HG03442 (cell line): ENCODE data around the gene HOMER2.
"Not testable (repeated sequence)": the region's sequence is repeated elsewhere in the genome, so short reads cannot be mapped to it uniquely, and the experiment has no call there.

ENCODE experiments used
- ATAC-seq: cut with Tn5 transposase; IDR thresholded peaks from one replicate; pipeline ENCODE4 v1.9.1; 2021; ENCODE audit warnings: mild to moderate bottlenecking, moderate library complexity; ENCODE audit not compliant: unreplicated experiment

HOMER2 gene

DNA sequence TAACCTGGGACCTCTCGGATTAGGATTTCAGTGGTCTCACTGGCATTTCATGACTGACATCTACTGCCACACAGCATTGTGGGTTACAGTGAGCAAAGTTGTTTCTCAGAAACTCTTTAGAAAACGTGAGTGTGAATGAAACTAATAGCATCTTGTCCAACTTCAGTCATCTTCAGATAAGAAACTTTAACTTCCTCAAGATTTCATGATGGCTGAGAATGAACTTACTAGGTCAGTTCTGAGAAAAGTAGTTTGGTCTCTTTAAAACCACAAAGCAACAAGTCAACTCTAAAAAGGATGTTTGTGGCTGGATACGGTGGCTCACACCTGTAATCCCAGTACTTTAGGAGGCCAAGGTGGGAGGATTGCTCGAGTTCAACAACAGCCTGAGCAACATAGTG lies 14.2 kb upstream of the HOMER2 start:
- peak; percentile 75 for ATAC-seq

DNA sequence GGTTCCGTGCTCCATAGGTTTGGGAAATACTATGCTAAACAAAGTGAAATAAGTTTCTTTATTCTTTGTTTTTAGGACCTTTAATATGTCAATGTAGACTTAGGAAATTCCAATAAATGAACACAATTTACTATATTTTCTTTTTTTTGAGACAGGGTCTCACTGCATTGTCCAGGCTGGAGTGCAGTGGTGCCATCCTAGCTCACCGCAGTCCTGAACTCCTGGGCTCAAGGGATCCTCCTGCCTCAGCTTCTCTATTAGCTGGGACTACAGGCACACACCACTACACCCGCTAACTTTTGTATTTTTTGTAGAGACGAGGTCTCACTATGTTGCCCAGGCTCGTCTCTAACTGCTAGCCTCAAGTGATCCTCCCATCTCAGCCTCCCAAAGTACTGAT lies 12.4 kb upstream of the HOMER2 start:
- ATAC-seq, result no peak

DNA sequence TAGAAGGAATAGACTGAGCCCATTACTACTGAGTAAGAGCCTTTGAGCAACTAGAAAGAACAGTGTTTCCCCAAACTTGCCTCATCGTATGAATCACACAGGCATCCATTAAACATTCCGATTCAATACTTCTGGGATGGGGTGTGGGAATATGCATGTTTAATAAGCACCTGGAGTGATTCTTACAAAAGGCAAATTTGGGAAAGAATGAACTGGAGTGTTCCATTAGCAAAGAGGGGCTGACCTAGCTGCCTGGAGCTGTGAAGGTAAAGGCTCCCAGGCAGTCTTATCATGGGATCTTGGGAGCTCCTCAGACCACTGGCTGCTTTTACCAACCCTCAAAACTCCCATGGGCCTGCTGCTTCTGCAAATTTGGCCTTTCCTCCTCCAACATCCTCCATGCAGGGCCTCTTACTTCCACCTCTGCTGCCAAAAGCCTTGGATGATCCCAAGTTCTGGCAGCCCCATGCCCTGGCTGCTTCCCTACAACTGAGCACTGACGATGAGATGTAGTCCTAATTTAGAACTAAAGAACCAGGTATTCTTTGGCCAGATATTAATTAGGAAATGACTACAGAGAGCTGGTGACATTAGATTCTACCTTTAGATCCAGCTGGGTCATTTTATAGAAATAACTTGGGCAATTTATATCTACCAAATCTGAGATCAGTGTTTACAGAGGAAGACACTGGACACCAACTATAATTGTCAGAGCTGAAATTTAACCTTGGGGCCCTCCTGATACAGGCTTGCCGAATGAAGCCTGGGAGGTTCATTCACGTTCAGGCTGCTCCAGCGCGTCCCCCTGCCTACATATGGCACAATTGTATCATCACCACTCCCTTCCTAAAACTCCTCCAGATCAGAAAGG lies 11.2 kb upstream of the HOMER2 start:
- ATAC-seq, result no peak

DNA sequence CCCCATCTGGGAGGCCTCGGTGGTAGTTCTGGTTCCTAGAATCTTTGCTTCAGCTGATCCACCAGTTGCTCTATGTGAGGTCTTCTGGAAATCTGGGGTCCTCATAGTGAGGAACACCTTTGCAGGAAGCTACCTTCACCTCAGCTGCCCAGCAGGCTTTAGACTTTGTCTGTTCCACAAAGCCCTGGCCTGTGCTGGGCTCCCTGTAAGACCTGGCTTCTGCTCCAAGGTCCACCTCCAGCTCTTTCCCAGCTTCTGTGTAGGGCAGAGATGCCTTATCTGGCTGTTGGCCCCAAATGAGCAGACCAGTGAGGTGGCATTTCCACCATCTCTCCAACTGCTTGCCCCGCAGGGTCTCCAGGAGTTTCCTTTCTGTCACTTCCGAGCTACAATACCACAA lies 8.2 kb upstream of the HOMER2 start:
- ATAC-seq, result no peak

DNA sequence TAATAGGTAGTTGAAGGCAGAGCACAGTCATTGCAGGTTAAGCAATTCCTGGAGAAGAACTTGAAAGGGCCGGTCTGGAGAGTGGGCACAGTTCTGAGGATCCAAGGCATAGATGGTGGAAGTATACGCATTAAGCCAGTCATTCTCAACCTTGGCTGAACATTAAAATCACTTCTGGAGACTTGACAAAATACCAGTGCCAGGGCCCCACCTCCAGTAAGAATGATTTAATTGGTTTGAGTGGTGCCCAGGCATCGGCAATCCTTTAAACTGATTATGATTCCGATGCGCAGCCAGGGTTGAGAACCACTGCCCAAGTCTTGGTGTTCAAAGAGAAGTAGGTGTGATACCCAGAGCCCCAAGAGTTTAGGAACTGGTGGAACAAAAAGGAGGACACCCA lies 6.9 kb upstream of the HOMER2 start:
- no peak for ATAC-seq

DNA sequence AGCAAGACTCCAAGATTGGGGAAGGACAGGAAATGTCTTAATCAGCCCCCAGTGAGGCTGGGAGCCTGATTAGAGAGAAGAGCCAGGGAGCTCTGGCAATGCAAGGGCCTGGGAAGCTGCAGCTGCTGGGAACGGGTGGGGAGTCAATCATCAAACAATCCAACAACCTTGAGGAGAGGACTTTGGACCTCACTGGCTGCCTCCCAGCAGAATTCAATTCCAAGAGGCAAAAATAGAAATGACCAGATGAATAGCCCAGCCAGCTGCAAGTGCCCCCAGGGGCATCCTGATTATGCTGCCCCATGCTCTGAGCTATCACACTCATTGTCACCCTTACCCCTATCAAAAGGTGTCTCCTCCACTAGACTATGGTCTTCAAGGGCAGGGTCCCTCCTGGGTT lies 6.1 kb upstream of the HOMER2 start:
- ATAC-seq, result no peak

DNA sequence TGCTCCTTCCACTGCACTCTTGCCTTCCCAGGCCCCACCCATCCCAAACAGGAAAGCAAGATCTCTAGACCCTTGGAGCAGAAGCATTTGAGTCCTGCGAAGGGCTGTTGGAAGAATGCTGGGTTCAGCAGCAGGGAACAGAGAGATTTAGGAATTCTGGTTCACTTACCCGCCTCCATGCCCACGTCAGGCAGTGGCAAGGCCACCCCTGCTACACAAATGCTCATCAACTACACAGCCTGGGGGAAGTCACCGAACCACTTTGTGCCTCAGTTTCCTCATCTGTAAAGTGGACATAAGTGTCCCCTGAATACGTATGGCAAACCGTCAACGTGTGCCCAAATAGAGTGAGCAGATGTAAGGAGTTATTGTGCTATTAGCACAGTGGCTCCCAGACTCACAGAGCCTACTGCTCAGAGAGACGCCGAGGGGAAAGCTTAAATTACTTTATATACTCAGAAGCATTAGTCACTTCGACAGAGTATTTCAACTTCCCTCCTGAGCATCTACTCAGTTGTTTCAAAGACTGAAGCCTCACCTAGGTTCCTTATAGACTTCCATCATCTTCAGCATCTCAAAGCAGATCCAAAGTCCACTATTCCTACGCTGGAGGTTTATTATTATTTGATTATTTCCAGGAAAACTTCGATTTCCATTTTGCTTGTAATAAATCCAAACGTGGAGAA lies 905 bp downstream of the HOMER2 start:
- no peak for ATAC-seq

DNA sequence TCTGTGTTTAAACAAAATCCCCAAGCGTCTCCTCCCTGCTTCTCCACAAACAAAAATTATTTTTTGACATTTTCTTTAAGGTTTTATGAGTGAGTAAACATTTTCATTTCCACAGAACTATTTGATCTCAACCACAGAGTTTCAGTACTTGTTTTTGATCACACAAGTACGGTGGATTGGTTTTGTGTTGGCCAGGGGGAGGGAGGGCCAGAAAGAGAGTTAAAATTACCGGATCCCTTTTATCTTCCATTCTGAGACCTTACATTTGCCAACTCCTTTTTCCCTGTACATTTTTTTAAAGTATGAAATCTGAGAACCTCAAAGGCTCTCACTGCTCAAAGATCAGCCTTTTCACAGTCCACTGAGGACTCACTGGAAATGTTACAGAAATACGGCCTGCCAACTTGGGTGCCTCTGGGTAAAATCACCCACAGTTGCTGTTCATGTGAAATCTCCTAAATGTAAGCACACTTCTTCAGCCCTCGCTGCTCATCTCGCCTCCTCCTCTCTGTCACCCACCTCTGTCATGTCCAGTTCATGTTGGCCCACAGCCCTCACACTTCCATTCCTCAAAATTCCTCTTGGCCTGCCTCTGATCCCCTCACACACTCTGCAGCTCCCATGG lies 1.7 kb downstream of the HOMER2 start:
- ATAC-seq, result peak; percentile 61

DNA sequence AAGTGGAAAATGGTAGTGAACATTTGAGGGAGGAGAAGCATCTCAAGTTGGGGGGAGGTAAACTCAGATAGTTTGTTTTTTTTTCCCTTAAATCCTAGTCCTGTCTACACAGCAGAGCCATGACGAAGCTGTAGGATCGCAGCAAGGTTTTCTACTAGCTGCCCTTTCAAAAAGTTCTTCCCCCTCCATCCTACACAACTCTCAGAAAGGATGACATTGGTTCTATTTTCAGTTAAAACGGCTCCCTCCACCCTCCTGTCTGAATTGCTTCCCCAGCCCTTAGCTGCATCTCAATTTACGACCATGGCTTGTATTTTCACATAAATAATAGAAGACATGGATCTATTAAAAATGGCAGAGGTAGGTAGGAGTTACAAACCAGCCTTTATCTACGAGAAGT lies 2.2 kb downstream of the HOMER2 start:
- peak; percentile 29 for ATAC-seq

DNA sequence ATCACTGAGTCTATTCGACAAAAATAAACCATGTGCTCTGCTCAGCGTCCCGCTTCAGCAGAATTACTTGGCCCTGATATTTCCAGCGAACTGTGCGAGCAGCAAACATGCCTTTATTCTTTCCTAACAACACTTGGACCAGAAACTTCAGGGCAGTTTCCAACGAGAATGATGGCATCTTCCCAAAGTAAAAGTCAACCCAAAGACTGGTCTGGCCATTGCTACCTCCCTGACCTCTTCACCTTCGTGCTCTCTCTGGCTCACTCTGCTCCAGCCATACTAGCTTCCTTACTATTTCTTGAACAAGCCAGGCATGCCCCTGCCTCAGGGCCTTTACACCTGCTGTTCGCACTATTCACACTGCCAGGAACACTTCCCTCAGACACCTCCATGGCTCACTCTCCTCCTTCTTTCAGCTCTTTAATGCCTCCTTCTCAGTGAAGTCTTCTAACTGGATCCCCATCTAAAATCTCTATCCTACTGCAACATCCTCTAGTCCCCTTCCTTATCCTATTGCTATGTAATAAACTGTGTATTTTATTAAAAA lies 6.3 kb downstream of the HOMER2 start:
- ATAC-seq, result no peak

DNA sequence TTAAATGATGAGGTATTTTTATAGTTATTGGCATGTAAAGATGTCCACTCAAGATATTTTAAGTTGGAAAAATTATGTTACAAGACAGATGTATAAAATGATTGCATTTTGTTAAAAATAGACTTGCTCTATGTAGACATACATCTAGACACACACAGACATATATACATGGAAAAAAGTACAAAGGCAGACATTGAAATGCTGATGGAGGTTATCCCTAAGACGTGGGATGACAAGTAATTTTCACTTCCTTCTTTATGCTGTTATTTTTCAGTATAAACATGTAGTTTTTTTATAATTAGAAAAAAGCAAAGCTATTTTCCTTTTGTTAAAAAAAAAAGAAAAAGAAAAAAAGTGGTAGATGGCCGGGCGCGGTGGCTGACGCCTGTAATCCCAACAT lies 7.2 kb downstream of the HOMER2 start:
- ATAC-seq, result no peak

DNA sequence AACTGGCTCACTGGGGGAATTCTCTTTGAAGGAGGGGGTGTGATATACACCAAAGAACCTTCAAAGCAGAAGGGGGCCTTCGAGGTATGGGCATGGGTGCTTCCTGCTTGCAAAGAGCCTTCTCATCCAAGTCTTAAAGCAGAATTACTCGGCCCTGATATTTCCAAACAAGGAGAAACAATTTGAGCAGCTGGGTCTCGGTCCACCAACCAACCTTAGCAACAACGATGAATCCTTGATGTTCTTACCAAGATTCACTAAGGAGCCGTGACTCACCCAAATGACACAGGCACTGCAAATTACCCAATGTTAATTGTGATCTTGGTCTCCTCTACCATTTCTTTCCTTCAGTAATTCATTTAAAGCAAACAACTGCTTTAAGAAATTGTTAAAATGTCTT lies 7.7 kb downstream of the HOMER2 start:
- no peak for ATAC-seq

DNA sequence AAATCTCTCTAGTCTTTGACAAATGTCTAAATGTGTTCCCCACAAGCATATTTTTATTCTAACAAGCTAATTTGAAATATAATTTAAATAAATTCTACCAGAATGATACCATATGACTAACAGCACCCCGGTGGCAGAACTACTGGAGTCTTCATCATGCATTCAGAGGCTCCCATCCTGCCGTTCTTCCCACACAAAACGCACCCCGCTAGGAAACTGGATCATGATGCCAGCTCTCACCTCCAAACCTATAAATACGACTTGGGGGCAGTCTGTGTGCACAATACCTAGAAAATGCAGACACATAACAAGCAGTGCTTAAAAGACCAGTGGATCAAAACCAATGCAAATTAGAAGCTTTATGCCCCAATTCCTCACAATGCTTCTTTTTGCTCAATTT lies 8.5 kb downstream of the HOMER2 start:
- no peak for ATAC-seq

DNA sequence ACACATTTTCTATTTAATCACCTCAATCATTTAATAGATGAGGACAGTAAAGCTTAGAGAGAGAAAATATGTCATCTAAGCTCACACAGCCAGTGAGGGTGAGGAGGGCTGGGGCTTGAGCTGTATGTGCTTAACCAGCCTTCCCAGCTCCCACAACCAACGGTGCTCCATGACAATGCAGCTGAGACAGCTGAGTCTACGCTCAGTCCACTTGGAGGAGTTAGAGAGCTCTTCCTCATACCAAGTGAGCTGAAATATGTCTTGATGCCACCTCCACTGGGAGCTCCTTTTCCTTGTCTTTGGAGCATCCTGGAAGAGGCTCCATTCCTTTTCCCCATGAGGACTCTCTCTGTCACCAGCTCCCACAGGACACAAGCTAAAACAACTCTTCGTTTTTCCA lies 9.3 kb downstream of the HOMER2 start:
- no peak for ATAC-seq

DNA sequence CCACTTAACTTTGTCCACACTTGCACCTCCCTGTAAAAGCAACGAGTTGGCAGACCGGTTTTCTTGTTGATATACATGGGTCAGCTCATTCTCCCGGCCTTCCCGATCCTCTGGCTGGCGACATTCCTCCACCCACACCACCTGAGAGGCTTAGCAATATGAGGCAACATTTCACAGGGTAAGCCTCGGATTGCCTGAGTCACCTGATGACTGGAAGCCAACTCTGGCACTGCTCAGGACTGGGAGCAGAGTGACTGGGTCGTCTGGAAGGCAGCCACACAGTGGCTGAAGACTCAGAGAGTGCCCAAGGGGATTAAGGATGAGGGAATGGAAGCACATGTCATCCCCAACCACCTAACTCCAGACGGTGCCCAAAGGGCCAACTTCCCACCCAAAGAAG lies 9.8 kb downstream of the HOMER2 start:
- no peak for ATAC-seq

DNA sequence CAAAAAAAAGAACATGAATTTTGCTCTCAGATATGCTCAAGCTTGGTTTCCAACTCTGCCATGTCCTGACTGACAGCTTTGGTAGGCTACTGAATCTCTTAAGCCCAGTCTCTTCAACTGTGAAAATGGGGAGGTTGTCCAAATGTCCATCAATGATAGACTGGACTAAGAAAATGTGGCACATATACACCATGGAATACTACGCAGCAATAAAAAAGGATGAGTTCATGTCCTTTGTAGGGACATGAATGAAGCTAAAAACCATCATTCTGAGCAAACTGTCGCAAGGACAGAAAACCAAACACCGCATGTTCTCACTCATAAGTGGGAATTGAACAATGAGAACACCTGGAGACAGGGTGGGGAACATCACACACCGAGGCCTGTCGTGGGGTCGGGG lies 12.8 kb downstream of the HOMER2 start:
- not testable (repeated sequence) for ATAC-seq

DNA sequence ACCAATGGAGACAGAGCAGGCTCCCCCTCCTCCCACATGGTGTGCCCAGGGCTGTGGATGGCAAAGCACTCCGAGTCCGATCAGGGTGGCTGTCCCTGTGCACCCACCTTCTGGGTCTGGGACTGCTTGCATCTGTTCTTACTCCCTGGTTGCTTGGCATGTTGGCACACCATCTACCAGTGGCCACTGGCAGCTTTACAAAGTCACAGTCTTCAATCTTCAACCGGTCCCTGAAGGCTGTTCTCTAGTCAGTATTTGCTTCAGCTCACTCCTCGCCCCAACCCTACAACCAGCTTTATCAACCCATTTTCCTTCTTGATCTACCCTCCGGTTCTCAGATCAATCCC lies 14.8 kb downstream of the HOMER2 start:
- ATAC-seq, result no peak

DNA sequence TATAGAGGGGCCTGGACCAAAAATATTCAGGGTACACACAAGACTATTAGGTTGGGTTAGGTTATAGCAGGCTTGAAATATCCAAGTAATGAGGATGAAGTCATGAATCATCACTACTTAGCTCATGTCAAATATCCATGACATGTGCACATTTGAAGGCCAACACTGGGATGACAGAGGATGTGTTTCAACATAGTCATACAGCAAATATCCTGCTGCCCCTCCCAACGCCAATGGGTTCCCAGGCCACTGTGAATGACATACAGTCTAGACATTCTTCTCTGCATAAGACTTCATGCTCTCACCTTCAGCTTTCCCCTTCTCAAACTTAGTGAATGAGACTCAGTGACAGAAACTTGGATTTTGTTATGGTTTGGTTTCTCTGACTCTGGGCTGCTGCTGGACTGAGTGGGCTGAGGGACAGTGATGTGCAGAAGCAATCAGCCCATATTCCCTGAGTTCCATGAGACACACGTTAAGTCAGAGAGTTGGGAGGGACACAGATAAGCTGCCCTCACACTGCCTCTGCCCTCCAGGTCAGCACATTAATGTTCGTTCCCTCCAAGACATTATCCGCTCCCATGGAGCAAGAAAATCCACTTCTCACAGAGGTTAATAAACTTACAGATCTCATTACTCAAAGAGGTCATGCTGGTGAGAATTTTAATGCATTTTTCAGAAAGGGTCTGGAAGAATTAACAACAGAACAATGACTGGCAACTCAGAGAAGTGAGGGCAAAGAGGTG lies 15.4 kb downstream of the HOMER2 start:
- ATAC-seq, result no peak

DNA sequence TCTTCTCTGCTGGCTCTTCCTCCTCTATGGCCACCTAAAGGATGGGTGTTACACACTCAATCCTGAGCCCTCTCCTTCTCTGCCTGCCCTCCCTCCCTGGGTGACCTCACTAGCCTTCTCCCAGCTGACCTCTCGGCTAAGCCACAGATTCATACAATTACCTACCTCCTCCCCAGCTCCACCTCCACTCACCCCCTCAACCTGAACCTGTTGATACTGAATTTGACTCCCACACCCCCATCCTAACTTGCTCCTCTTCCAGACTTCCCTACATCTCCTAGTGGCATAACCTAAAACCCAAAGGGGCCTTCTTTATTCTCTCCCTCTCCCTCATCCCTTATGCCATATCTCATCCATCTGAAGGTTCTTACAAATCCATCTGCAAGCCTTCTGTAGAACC lies 17.1 kb downstream of the HOMER2 start:
- ATAC-seq, result no peak

DNA sequence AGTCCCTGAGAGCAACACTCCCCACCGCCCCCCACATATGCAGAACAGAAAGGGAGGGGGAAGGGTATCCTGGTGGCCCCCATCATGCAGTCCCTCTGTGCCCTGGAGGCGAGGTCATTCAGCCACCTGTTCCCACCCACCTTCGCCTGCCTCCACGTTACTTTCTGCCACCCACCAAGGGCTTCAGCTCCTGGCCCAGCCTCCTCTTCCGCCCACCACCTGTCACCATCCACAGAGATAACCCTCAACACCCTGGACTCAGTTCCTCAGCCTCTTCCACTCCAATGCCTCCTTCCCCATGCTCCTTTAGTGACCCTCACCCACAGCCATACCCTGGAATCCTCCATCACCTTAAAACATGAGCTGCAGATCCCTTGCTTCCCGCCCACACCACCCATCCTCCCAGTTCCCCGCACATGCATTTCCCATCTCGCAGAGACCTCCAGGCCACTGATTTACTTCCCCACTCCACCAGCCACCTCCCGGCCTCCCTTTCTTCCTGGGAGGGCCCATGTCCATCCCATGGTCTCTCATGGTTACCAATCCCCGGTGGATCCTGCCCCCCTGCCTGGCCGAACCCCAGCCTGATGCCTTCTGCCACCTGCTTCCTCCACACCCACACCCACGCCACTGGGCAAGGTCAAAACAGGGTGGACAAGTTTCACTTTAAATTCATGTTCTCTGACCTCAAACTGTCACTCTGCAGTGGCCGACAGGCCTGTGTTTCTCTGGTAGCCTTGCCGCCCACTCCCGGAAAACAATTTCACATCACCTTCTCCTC lies 18.2 kb downstream of the HOMER2 start:
- ATAC-seq, result no peak
